ENCODE results near the gene SLC27A2. TPM values are rescaled to one million over a fixed set of nuclear protein-coding genes. Genes with fewer than 3 reads are reported as not detected.

SLC27A2 gene
- polyA plus RNA-seq, 1 experiment: 0.11 TPM

- Histone ChIP-seq H3K9me3 (ENCODE audit: control insufficient read depth, insufficient read depth, low read length) (no peaks in the 10 kb centered on the region), H3K4me3 (ENCODE audit: low read depth, low read length) (no peak overlapping the region), H3K27ac (ENCODE audit: low read depth, low read length) (no peak overlapping the region), H3K27me3 (ENCODE audit: control insufficient read depth, insufficient read depth, low read length) (no peaks in the 10 kb centered on the region)
- ChIA-PET CTCF (interaction anchor here (0.6 kb wide), 1 partner anchor 80 kb away, joined by 3 read pairs; no protein-coding TSS in a partner anchor), POLR2A (interaction anchor here (0.5 kb wide), 1 partner anchor 116 kb away, joined by 3 read pairs; no protein-coding TSS in a partner anchor)
- no peak for DNase-seq (ENCODE audit: low read depth, low spot score)
- TF ChIP-seq CTCF (IDR thresholded peaks at IDR 0.05; ENCODE audit: low read depth, low read length): no peak
These were observed 47.3 kb downstream of the SLC27A2 start for GRCh38 chr15:50229336-50229735.

GRCh38 chr15:50231761-50232160 lies 49.8 kb downstream of the SLC27A2 start:
- DNase-seq (ENCODE audit: low read depth, low spot score): no peak
- TF ChIP-seq CTCF (IDR thresholded peaks at IDR 0.05; ENCODE audit: low read depth, low read length): no peak
- H3K27ac ChIP-seq (ENCODE audit: low read depth, low read length): no peak overlapping the region
- no peaks in the 10 kb centered on the region for H3K9me3 ChIP-seq (ENCODE audit: control insufficient read depth, insufficient read depth, low read length)
- no peaks in the 10 kb centered on the region for H3K27me3 ChIP-seq (ENCODE audit: control insufficient read depth, insufficient read depth, low read length)
- ChIA-PET POLR2A (no interaction called here), CTCF (no interaction called here)
- H3K4me3 ChIP-seq (ENCODE audit: low read depth, low read length): no peak overlapping the region

DNA sequence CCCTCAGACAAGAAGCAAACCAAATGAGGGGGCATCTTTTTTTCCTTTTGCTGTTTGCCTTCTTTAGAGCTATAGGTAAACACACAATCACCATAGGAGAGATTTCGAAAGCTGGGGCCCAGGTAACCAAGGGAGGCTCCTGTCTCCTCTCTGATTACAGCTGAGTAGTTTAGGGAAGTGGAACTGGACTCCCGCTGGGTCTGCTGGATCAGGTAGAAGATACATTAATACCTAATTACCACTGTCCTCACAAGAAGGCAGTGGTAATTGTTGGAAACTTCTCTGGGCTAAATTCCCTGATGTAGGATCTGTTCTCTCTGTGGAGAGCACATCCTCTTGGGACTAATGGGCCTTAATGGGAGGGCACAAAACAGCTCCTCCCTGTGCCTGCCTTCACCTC lies 50.8 kb downstream of the SLC27A2 start:
- no peaks in the 10 kb centered on the region for H3K9me3 ChIP-seq (ENCODE audit: control insufficient read depth, insufficient read depth, low read length)
- no peak for TF ChIP-seq CTCF (IDR thresholded peaks at IDR 0.05; ENCODE audit: low read depth, low read length)
- H3K27me3 ChIP-seq (ENCODE audit: control insufficient read depth, insufficient read depth, low read length): no peaks in the 10 kb centered on the region
- ChIA-PET POLR2A (no interaction called here), CTCF (no interaction called here)
- DNase-seq (ENCODE audit: low read depth, low spot score): no peak
- no peak overlapping the region for H3K27ac ChIP-seq (ENCODE audit: low read depth, low read length)
- no peak overlapping the region for H3K4me3 ChIP-seq (ENCODE audit: low read depth, low read length)

DNA sequence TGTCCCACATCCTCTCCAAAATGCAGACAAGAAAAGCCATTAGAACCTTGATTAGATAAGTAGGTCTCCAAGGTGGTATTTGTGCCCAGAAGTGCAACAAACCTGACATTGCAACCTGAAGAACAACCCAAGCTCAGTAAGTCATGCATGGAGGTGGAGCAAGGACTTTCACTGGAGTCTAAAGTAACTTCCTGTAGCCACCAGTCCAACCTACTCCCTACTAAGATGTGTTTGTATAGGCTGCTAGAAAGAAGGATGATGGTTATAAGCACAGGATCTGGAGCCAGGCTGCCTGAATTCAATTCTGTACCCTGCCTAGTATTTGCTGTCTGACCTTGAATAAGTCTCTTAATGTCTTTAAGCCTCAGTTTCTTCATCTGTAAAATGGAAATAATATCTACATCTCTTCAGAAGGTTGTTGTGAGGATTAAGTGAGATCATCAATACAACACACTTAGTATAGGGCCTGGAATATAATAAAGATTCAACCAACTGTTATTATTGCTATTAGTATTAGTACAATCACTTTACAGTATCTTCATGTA lies 51.3 kb downstream of the SLC27A2 start:
- TF ChIP-seq CTCF (IDR thresholded peaks at IDR 0.05; ENCODE audit: low read depth, low read length): no peak
- Histone ChIP-seq H3K27ac (ENCODE audit: low read depth, low read length) (no peak overlapping the region), H3K4me3 (ENCODE audit: low read depth, low read length) (no peak overlapping the region), H3K9me3 (ENCODE audit: control insufficient read depth, insufficient read depth, low read length) (no peaks in the 10 kb centered on the region), H3K27me3 (ENCODE audit: control insufficient read depth, insufficient read depth, low read length) (no peaks in the 10 kb centered on the region)
- CTCF ChIA-PET: no interaction called here
- POLR2A ChIA-PET: no interaction called here
- no peak for DNase-seq (ENCODE audit: low read depth, low spot score)

DNA sequence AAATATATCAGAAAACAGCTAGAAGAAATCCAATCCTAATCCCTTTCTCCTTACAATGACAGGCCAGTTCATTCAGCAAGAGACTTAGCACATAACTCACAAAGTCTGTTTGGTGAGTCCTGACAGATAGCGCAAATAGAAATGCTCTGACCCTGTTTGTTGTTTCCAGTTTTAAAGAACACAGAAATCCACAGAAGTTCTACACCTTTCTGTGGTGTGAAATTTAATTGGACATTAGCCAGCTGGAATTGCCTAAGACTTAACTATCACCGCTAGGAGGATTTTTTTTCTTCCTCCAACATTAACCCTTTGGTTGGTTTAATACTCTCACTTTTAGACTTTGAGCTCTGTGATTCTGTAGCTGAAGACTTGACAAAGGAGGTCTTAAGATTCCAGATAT lies 52.8 kb downstream of the SLC27A2 start:
- no peaks in the 10 kb centered on the region for H3K27me3 ChIP-seq (ENCODE audit: control insufficient read depth, insufficient read depth, low read length)
- CTCF ChIA-PET: interaction anchor here (0.7 kb wide), 1 partner anchor 35 kb away, joined by 4 read pairs; no protein-coding TSS in a partner anchor
- TF ChIP-seq CTCF (IDR thresholded peaks at IDR 0.05; ENCODE audit: low read depth, low read length): no peak
- H3K9me3 ChIP-seq (ENCODE audit: control insufficient read depth, insufficient read depth, low read length): no peaks in the 10 kb centered on the region
- H3K27ac ChIP-seq (ENCODE audit: low read depth, low read length): no peak overlapping the region
- H3K4me3 ChIP-seq (ENCODE audit: low read depth, low read length): no peak overlapping the region
- DNase-seq (ENCODE audit: low read depth, low spot score): no peak
- POLR2A ChIA-PET: no interaction called here

Data from AG04450 (cell line).